Myocyte (in vitro differentiated cells): ENCODE results near the gene PEMT. TPM values are rescaled to one million over a fixed set of nuclear protein-coding genes. Genes with fewer than 3 reads are reported as not detected.

Experiments used
- DNase-seq: peaks from one replicate; pipeline ENCODE4 v3.0.0-alpha.2; 2012; ENCODE audit warnings: low read depth
- total RNA-seq: library from RNA; depleted of rRNA; stranded (reverse); fragments of >200 nt; gene quantifications from 2 replicates; pipeline ENCODE4 v1.2.3, GENCODE V29; 2014

PEMT gene
- total RNA-seq, 1 donor from 2014 or later, result 40.3 TPM

GRCh38 chr17:17515934-17516930 lies 75.3 kb downstream of the PEMT start:
- DNase-seq, result peak; percentile 51

GRCh38 chr17:17514993-17515933 lies 76.2 kb downstream of the PEMT start:
- DNase-seq, result no peak

GRCh38 chr17:17514361-17514992 lies 77.0 kb downstream of the PEMT start:
- DNase-seq, result no peak

GRCh38 chr17:17513626-17514025 lies 77.9 kb downstream of the PEMT start:
- no peak for DNase-seq

- no peak for DNase-seq
Measured at GRCh38 chr17:17512866-17513265, 78.6 kb downstream of the PEMT start.

GRCh38 chr17:17511881-17512858 lies 79.3 kb downstream of the PEMT start:
- DNase-seq, result peak; percentile 92

GRCh38 chr17:17511293-17511741 lies 80.2 kb downstream of the PEMT start:
- DNase-seq, result no peak

- no peak for DNase-seq
Measured at GRCh38 chr17:17510456-17511292, 80.8 kb downstream of the PEMT start.

GRCh38 chr17:17509601-17510425 lies 81.7 kb downstream of the PEMT start:
- DNase-seq, result no peak

GRCh38 chr17:17508646-17509591 lies 82.6 kb downstream of the PEMT start:
- DNase-seq, result no peak

GRCh38 chr17:17508019-17508535 lies 83.4 kb downstream of the PEMT start:
- DNase-seq, result no peak

GRCh38 chr17:17507465-17508011 lies 84.0 kb downstream of the PEMT start:
- DNase-seq, result no peak

GRCh38 chr17:17506893-17507464 lies 84.5 kb downstream of the PEMT start:
- DNase-seq, result peak; percentile 95

GRCh38 chr17:17506181-17506741 lies 85.2 kb downstream of the PEMT start:
- DNase-seq, result no peak

GRCh38 chr17:17505610-17506171 lies 85.8 kb downstream of the PEMT start:
- no peak for DNase-seq
